ENCODE data around the gene RNF223. TPM values are rescaled to one million over a fixed set of nuclear protein-coding genes. Genes with fewer than 3 reads are reported as not detected.

The RNF223 gene
- total and polyA plus RNA-seq, 8 donors: 1.4 to 8.1 (median 3.4) TPM; not detected in 3

DNA sequence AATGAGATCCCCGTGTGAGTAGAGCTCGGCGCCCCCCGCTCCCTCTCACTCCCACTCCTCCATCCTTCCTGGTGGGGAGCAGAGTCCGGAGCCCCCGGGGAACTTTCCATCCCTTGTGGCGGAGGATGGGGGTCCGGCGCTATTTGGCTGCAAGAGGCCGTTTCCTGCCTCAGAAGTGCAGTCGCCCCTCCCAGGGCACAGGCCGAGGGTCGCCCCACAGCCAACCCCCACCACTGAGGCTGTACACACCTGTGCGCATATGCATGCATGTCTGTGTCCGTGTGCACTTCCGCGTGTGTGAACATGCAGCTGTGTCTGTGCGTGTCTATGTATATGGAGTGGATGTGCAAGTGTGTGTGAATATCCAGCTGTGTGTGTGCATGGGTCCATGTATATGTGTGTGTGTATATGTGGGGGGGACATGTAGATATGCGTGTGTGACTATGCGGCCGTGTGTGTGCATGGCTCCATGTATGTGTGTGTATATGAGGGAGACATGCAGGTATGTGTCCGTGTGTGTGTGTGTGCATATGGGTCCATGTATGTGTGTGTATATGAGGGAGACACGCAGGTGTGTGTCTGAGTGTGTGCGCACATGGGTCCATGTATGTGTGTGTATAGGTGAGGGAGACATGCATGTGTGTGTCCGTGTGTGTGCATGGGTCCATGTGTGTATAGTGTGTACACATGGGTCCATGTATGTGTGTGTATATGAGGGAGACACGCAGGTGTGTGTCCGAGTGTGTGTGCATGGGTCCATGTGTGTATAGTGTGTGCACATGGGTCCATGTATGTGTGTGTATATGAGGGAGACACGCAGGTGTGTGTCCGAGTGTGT, 21.9 kb downstream of the RNF223 start:
- Histone ChIP-seq H3K27me3 (peaks cover 0 to 8% (median 0%) of the 10 kb centered on the region in 3 donors), H3K36me3 (peaks cover 16 to 84% (median 69%) of the 10 kb centered on the region in 4 donors), H3K27ac (no peak overlapping the region), H3K4me3 (no peak overlapping the region), H3K4me1 (no peaks in the 10 kb centered on the region), H3K9me3 (no peaks in the 10 kb centered on the region)
- 91 to 96% (median 95%) methylated on average over 21 to 29 of the region's 29 CpGs for WGBS, 5 donors
- TF ChIP-seq POLR2A (IDR thresholded peaks at IDR 0.05) (no peak), EP300 (IDR thresholded peaks at IDR 0.05) (no peak), POLR2AphosphoS5 (IDR thresholded peaks at IDR 0.05) (no peak)
- TF ChIP-seq, protein P1, sequence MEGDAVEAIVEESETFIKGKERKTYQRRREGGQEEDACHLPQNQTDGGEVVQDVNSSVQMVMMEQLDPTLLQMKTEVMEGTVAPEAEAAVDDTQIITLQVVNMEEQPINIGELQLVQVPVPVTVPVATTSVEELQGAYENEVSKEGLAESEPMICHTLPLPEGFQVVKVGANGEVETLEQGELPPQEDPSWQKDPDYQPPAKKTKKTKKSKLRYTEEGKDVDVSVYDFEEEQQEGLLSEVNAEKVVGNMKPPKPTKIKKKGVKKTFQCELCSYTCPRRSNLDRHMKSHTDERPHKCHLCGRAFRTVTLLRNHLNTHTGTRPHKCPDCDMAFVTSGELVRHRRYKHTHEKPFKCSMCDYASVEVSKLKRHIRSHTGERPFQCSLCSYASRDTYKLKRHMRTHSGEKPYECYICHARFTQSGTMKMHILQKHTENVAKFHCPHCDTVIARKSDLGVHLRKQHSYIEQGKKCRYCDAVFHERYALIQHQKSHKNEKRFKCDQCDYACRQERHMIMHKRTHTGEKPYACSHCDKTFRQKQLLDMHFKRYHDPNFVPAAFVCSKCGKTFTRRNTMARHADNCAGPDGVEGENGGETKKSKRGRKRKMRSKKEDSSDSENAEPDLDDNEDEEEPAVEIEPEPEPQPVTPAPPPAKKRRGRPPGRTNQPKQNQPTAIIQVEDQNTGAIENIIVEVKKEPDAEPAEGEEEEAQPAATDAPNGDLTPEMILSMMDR (IDR thresholded peaks at IDR 0.05): no peak
- no peak for DNase-seq
- intact Hi-C loops (cut with DNase I; ENCODE audit: low total_unique reads): loop anchor here (5.0 kb wide), 1 partner anchor 75 kb away; no protein-coding TSS in a partner anchor

DNA sequence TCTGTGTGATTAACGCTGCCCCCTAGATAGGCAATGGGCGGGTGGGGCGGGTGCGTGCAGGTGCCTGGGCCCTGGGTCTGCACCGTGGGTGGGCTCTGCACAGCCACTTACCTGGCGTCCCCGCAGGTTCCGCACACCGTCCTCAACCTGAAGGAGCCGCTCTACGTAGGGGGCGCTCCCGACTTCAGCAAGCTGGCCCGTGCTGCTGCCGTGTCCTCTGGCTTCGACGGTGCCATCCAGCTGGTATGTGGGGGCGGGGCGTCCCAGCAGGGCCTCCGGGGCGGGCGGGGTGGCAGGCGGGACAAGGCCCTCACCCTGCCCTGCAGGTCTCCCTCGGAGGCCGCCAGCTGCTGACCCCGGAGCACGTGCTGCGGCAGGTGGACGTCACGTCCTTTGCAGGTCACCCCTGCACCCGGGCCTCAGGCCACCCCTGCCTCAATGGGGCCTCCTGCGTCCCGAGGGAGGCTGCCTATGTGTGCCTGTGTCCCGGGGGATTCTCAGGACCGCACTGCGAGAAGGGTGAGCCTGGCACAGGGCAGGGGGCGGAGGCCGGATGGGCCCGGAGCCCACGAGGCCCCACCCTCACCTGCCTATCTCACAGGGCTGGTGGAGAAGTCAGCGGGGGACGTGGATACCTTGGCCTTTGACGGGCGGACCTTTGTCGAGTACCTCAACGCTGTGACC, 22.8 kb downstream of the RNF223 start:
- peaks cover 26 to 93% (median 78%) of the 10 kb centered on the region in 4 donors for H3K36me3 ChIP-seq
- H3K27ac ChIP-seq: no peak overlapping the region
- H3K4me1 ChIP-seq: no peaks in the 10 kb centered on the region
- WGBS, 5 donors: 84 to 92% (median 88%) methylated on average over 15 to 46 of the region's 46 CpGs
- TF ChIP-seq POLR2AphosphoS5 (IDR thresholded peaks at IDR 0.05): no peak
- TF ChIP-seq, protein P1 (IDR thresholded peaks at IDR 0.05): no peak
- TF ChIP-seq POLR2A (IDR thresholded peaks at IDR 0.05): no peak
- no peak for TF ChIP-seq EP300 (IDR thresholded peaks at IDR 0.05)
- no peak for DNase-seq
- no peaks in the 10 kb centered on the region for H3K27me3 ChIP-seq
- intact Hi-C loops (cut with DNase I; ENCODE audit: low total_unique reads): loop anchor here (5.0 kb wide), 1 partner anchor 74 kb away; no protein-coding TSS in a partner anchor
- no peaks in the 10 kb centered on the region for H3K9me3 ChIP-seq
- H3K4me3 ChIP-seq: no peak overlapping the region

DNA sequence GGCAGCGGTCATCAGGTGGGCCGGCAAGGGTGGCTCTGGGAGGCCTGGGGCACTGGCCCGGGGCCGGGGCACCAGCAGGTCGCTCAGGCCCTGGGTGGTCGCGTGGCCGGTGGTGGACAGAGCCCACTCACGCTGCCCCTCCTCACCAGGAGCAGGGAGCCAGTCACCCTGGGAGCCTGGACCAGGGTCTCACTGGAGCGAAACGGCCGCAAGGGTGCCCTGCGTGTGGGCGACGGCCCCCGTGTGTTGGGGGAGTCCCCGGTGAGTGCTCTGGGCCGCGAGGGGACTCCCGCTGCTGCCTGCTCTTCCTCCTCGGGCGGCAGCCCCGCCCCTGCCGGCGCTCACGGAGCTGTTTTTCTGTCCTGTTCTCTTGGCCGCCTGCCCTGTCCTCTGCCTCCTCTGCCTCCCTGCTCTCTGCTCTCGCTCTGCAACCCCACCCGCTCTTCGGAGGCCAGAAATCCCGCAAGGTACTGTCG, 23.5 kb downstream of the RNF223 start:
- Histone ChIP-seq H3K4me3 (no peak overlapping the region), H3K36me3 (peaks cover 26 to 95% (median 85%) of the 10 kb centered on the region in 4 donors), H3K27ac (no peak overlapping the region), H3K9me3 (no peaks in the 10 kb centered on the region), H3K27me3 (no peaks in the 10 kb centered on the region), H3K4me1 (no peaks in the 10 kb centered on the region)
- WGBS, 5 donors: 63 to 88% (median 80%) methylated on average over 27 to 32 of the region's 32 CpGs
- TF ChIP-seq, protein P1 (IDR thresholded peaks at IDR 0.05): no peak
- TF ChIP-seq POLR2A (IDR thresholded peaks at IDR 0.05) (no peak), POLR2AphosphoS5 (IDR thresholded peaks at IDR 0.05) (no peak), EP300 (IDR thresholded peaks at IDR 0.05) (no peak)
- intact Hi-C loops (cut with DNase I; ENCODE audit: low total_unique reads): loop anchor here (5.0 kb wide), 1 partner anchor 73 kb away; no protein-coding TSS in a partner anchor
- DNase-seq: peak in 1 of 2 donors; percentile 53

Measured in stomach (tissue), 9 donors.